ENCODE data around the gene PDSS2.

DNA sequence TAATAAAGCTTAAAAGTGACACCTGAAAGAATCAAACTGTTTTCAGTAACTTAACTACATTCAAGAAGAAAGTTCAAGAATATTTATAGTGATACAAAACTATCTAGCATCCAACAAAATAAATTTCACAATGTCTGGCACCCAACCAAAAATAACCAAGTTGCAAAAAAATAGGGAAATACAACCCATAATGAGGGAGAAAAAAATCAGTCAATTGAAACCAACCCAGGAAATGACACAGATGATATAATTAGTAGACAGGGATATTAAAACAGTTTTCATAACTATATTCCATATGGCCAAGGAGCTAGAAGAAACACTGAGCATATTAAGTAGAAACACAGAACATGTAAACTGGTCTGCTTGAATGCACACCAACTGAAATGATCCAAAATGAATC, 223.9 kb downstream of the PDSS2 start:
- TF ChIP-seq, protein P1, sequence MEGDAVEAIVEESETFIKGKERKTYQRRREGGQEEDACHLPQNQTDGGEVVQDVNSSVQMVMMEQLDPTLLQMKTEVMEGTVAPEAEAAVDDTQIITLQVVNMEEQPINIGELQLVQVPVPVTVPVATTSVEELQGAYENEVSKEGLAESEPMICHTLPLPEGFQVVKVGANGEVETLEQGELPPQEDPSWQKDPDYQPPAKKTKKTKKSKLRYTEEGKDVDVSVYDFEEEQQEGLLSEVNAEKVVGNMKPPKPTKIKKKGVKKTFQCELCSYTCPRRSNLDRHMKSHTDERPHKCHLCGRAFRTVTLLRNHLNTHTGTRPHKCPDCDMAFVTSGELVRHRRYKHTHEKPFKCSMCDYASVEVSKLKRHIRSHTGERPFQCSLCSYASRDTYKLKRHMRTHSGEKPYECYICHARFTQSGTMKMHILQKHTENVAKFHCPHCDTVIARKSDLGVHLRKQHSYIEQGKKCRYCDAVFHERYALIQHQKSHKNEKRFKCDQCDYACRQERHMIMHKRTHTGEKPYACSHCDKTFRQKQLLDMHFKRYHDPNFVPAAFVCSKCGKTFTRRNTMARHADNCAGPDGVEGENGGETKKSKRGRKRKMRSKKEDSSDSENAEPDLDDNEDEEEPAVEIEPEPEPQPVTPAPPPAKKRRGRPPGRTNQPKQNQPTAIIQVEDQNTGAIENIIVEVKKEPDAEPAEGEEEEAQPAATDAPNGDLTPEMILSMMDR (IDR thresholded peaks at IDR 0.05): no peak
- no peak for TF ChIP-seq POLR2A (IDR thresholded peaks at IDR 0.05)
